Activated CD4-positive, alpha-beta memory T cell treated with anti-CD3 and anti-CD28 coated beads, Interleukin-2, amount 10 ng/mL, durations not matched to agents 7 days and 5 days (primary cell): Measurements from ENCODE around the gene SYT12. TPM values are rescaled to one million over a fixed set of nuclear protein-coding genes. Genes with fewer than 3 reads are reported as not detected.
"Not testable (repeated sequence)": the region's sequence is repeated elsewhere in the genome, so short reads cannot be mapped to it uniquely, and the experiment has no call there.

Source experiments
- CTCF ChIA-PET: fragments of 350-600 bp; sonication (Branson Sonifier 250); formaldehyde crosslinking; loops from one replicate; lab custom pipeline; 2021; ENCODE audit warnings: antibody characterized with exemption, inconsistent platforms; lab: Charles Lee
- POLR2A ChIA-PET: fragments of 350-600 bp; sonication (Branson Sonifier 250); formaldehyde crosslinking; loops from one replicate; lab custom pipeline; 2021; ENCODE audit warnings: antibody characterized with exemption; lab: Charles Lee
- DNase-seq: peaks from one replicate; pipeline ENCODE4 v3.0.0-alpha.2; 2020
- H3K27ac Mint-ChIP-seq: one replicate; pipeline ENCODE4 v1.8.0; 2021; ENCODE audit warnings: mild to moderate bottlenecking, mixed read lengths
- H3K27me3 Mint-ChIP-seq: one replicate; pipeline ENCODE4 v1.8.0; 2021; ENCODE audit warnings: mixed read lengths
- H3K36me3 Mint-ChIP-seq: one replicate; pipeline ENCODE4 v1.8.0; 2021; ENCODE audit warnings: low read depth, mixed read lengths
- H3K4me1 Mint-ChIP-seq: one replicate; pipeline ENCODE4 v1.8.0; 2021; ENCODE audit warnings: mixed read lengths
- H3K4me3 Mint-ChIP-seq: one replicate; pipeline ENCODE4 v1.8.0; 2021; ENCODE audit warnings: mild to moderate bottlenecking, mixed read lengths
- H3K9me3 Mint-ChIP-seq: one replicate; pipeline ENCODE4 v1.8.0; 2021; ENCODE audit warnings: mixed read lengths
- total RNA-seq, 2 experiments: library from RNA; stranded (reverse); gene quantifications; one replicate each; pipeline ENCODE4 v1.2.3, GENCODE V29; 2021

The SYT12 gene
- total RNA-seq, 2 experiments from 2014 or later: not detected

DNA sequence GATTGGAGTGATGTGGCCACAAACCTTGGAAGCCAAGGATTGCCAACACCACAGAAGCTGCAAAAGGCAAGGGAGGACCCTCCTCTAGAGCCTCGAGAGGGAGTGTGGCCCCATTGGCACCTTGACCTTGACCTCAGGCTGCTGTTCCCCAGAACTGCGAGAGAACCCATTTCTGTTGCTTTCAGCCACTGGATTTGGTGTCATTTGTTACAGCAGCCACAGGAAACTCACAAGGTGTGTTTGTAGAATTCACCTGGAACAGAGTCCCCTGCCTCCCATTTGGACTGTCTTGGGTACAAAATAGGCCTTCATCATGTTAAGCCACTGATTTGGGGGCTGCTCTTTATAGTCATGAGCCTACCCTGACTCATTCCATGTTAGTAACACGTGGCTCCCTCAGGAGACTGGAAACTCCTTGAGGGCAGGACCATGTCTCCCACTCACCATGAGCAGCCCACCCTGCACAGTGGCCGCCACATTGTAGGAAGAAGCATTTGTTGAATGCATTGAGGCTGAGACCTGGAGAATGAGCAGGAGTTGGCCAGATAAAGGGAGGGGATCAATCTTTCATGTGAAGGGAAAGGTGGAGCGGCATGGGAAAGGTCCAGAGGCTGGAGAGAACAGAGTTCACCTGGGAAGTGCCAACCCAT is 39.5 kb upstream of the SYT12 start:
- Mint-ChIP-seq H3K36me3 (no peaks in the 10 kb centered on the region), H3K4me1 (peaks cover 4% of the 10 kb centered on the region), H3K27me3 (peaks cover 6% of the 10 kb centered on the region), H3K9me3 (no peaks in the 10 kb centered on the region), H3K4me3 (no peak overlapping the region), H3K27ac (no peak overlapping the region)
- ChIA-PET CTCF (no interaction called here), POLR2A (no interaction called here)
- no peak for DNase-seq

DNA sequence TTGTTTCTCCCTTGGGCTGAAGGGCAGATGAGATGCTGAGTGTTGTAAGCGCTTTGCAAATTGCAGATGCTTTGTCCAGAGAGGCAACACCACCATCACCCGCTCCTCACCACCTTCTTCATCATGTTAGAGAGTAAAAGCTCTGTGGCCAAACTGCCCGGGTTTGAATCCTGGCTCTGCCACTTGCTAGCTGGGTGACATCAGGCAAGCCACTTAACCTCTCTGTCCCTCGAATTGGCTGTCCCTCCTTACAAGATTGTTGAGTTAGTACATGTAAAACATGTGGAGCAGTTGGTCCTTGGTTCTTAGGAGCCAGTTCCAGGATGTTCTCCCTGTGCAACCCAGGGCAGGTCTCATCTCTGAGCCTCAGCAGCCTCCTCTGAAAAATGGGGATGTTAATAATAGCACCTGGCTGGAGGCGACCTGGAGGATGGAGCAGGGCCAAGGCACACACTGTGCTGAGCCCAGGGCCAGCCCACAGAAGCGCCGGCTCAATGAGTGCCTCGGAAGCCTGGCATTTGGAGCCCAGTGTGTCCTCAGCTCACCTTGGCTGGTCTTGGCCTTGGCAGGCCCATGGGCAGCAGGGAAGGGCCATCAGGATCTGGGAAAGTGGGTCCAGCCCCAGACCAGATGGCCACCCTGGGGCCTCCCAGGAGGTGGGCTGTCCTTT is 37.3 kb upstream of the SYT12 start:
- DNase-seq: no peak
- Mint-ChIP-seq H3K36me3 (no peaks in the 10 kb centered on the region), H3K4me3 (no peak overlapping the region), H3K27me3 (peaks cover 6% of the 10 kb centered on the region), H3K9me3 (no peaks in the 10 kb centered on the region), H3K27ac (no peak overlapping the region), H3K4me1 (peaks cover 4% of the 10 kb centered on the region)
- CTCF ChIA-PET: no interaction called here
- POLR2A ChIA-PET: no interaction called here

DNA sequence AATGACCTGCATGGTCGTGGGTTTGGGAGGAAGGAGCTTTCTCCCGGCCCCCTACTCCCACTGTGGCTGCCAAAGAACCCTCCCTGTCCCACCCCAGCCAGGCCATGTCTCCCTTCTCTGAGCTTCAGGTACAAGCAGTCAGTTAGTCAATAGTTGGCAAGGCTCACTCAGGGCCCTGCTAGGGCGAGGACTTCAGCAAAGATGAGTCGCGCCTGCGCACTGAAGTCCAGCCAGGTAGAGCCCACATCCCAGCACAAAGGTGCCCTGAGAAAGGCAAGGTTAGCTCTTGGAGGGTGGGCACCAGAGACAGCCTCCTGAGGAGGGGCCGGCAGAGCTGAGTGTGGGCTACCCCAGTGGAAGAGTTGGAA is 36.8 kb upstream of the SYT12 start:
- Mint-ChIP-seq H3K4me3 (no peak overlapping the region), H3K27ac (no peak overlapping the region), H3K4me1 (peaks cover 4% of the 10 kb centered on the region), H3K36me3 (no peaks in the 10 kb centered on the region), H3K9me3 (no peaks in the 10 kb centered on the region), H3K27me3 (peaks cover 6% of the 10 kb centered on the region)
- CTCF ChIA-PET: no interaction called here
- DNase-seq: no peak
- POLR2A ChIA-PET: no interaction called here

DNA sequence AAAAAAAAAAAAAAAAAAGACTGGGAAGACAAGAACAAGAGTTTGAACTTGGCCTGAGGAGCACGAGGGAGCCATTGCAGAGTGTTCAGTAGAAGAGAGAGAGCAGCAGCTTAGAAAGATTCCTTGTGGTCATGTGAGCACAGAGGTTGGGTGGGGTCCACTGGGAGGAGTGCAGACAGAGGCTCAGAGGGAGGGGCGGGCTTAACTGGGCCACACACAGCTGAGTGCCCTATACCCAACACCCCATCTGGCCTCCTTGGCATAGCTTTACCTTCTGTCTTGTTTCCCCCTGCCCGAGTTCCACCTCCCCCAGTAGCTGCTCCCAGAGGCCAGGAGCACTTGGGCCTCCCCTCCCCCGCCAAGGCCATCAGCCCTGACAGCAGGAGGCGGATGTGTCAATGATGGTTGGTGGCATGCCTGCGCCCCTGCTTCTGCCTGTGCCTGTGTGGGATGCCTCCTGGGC is 35.7 kb upstream of the SYT12 start:
- H3K27ac Mint-ChIP-seq: no peak overlapping the region
- no peak overlapping the region for H3K4me3 Mint-ChIP-seq
- H3K4me1 Mint-ChIP-seq: peaks cover 2% of the 10 kb centered on the region
- peaks cover 11% of the 10 kb centered on the region for H3K27me3 Mint-ChIP-seq
- ChIA-PET POLR2A (no interaction called here), CTCF (no interaction called here)
- no peaks in the 10 kb centered on the region for H3K36me3 Mint-ChIP-seq
- DNase-seq: no peak
- H3K9me3 Mint-ChIP-seq: no peaks in the 10 kb centered on the region

DNA sequence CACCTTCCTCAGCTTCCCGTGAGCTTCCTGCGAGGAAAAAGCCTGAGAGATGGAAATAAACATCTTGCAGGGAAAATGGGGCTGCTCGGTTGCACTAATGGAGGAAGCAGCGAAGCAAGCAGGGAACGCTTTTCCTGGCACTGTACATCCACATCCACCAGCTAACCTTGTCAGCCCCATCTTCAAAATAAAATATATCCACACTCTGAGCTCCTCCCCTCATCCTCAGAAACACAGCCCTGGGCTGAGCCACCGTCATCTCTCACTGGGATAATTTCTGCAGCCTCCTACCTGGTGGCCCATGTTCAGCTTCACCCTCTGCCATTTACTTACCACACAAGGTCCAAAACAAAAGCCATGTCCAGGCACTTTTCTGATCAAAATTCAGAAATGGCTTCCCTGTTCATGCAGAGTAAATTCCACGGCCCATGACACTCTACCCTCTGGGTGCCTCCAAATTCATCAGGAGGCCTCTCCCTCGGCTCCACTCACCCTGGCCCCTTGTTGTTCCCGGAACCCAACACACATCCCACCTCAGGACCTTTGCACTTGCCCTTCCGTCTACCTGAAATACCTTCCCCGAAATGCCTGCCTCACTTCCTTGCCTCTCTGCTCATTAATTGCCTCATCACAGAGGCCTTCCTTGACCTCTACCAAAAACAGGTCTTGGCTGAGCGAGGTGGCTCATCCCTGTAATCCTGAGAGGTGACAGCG is 34.9 kb upstream of the SYT12 start:
- Mint-ChIP-seq H3K27ac (no peak overlapping the region), H3K4me1 (peaks cover 2% of the 10 kb centered on the region), H3K36me3 (no peaks in the 10 kb centered on the region), H3K27me3 (peaks cover 6% of the 10 kb centered on the region), H3K4me3 (no peak overlapping the region), H3K9me3 (no peaks in the 10 kb centered on the region)
- no peak for DNase-seq
- ChIA-PET POLR2A (no interaction called here), CTCF (no interaction called here)

DNA sequence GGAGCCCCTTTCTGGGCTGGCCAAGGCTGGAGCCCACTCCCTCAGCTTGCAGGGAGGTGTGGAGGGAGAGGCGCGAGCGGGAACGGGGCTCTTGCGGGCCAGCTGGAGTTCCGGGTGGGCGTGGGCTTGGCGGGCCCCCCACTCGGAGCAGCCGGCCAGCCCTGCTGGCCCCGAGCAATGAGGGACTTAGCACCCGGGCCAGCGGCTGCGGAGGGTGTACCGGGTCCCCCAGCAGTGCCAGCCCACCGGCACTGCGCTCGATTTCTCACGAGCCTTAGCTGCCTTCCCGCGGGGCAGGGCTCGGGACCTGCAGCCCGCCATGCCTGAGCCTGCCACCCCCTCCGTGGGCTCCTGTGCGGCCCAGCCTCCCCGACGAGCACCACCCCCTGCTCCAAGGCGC is 34.2 kb upstream of the SYT12 start:
- CTCF ChIA-PET, H3K27ac Mint-ChIP-seq, H3K4me3 Mint-ChIP-seq, H3K27me3 Mint-ChIP-seq, POLR2A ChIA-PET, H3K4me1 Mint-ChIP-seq, H3K36me3 Mint-ChIP-seq, H3K9me3 Mint-ChIP-seq, DNase-seq: not testable (repeated sequence)

DNA sequence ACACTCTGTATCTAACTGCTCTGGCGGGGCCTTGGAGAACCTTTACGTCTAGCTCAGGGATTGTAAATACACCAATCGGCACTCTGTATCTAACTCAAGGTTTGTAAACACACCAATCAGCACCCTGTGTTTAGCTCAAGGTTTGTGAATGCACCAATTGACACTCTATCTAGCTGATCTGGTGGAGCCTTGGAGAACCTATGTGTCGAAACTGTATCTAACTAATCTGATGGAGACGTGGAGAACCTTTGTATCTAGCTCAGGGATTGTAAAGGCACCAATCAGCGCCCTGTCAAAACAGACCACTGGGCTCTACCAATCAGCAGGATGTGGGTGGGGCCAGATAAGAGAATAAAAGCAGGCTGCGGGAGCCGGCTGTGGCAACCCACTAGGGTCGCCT is 33.6 kb upstream of the SYT12 start:
- H3K4me1 Mint-ChIP-seq, H3K4me3 Mint-ChIP-seq, POLR2A ChIA-PET, H3K36me3 Mint-ChIP-seq, DNase-seq, H3K27me3 Mint-ChIP-seq, CTCF ChIA-PET, H3K9me3 Mint-ChIP-seq, H3K27ac Mint-ChIP-seq: not testable (repeated sequence)

DNA sequence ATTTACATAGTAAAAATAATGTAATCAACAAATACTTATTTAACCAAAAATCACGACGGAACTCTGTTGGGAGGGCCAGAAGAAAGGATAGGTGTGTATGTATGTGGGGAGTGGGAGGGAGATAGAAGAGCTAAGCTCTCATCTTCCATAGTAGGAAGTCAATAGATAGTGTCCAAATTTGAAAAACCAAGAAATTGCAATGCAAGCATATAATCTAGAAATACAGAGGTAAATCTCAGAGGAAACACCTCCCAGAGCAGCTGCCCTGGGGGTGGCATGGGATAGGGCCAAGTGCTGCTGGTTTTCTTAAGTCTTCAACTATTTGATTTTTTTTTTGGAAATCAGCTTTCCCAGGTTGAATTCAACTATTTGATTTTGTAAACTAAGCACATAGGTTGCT is 30.9 kb upstream of the SYT12 start:
- H3K36me3 Mint-ChIP-seq: no peaks in the 10 kb centered on the region
- ChIA-PET CTCF (no interaction called here), POLR2A (no interaction called here)
- H3K4me3 Mint-ChIP-seq: no peak overlapping the region
- no peaks in the 10 kb centered on the region for H3K9me3 Mint-ChIP-seq
- H3K27ac Mint-ChIP-seq: no peak overlapping the region
- H3K4me1 Mint-ChIP-seq: peaks cover 2% of the 10 kb centered on the region
- DNase-seq: no peak
- H3K27me3 Mint-ChIP-seq: peaks cover 11% of the 10 kb centered on the region

DNA sequence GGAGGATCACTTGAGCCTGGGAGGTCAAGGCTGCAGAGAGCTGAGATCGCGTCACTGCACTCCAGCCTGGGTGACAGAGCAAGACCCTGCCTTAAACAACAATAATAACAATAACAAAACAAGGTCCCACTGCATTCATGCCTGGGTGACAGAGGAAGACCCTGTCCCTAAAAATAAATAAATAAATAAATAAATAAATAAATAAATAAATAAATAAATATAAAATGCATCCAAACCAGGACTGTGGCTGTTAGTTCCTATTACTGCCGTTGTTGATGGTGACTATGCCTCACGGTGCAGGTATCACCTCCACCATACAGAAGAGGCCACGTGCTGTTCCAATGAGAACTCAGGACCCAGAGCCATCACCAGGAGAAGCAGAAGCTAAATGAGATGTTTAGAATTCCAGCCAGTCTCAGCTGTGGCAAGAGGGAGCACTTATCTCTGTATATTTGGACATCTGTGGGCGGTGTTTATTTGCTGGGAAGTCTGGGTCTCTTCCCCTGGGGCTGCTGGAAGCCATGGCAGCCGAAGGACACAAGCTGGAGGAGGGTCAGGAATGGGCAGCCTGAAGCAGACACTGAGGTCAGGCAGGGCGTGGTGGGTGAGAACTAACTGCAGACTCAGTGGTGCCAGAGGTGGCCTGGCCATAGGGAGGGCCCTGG is 26.2 kb upstream of the SYT12 start:
- Mint-ChIP-seq H3K27ac (no peak overlapping the region), H3K36me3 (no peaks in the 10 kb centered on the region), H3K4me1 (no peaks in the 10 kb centered on the region), H3K9me3 (no peaks in the 10 kb centered on the region), H3K27me3 (peaks cover 15% of the 10 kb centered on the region), H3K4me3 (no peak overlapping the region)
- CTCF ChIA-PET: no interaction called here
- DNase-seq: no peak
- POLR2A ChIA-PET: no interaction called here

DNA sequence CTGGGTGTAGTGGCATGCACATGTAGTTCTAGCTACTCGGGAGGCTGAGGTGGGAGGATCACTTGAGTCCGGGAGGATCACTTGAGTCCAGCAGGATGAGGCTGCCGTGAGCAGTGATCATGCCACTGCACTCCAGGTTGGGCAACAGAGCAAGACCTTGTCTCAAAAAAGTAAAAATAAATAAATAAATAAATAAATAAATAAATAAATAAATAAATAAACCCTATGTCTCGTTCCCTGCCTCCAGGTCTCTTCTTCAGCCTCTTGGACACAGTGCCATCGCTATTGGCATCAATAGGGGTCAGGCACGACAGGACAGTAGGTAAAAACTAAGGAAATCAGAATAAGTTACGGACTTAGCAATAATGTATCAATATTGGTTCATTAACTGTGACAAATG is 23.4 kb upstream of the SYT12 start:
- no peaks in the 10 kb centered on the region for H3K36me3 Mint-ChIP-seq
- POLR2A ChIA-PET: no interaction called here
- no peak for DNase-seq
- CTCF ChIA-PET: no interaction called here
- H3K4me1 Mint-ChIP-seq: no peaks in the 10 kb centered on the region
- H3K27ac Mint-ChIP-seq: no peak overlapping the region
- H3K9me3 Mint-ChIP-seq: no peaks in the 10 kb centered on the region
- peaks cover 7% of the 10 kb centered on the region for H3K27me3 Mint-ChIP-seq
- no peak overlapping the region for H3K4me3 Mint-ChIP-seq

DNA sequence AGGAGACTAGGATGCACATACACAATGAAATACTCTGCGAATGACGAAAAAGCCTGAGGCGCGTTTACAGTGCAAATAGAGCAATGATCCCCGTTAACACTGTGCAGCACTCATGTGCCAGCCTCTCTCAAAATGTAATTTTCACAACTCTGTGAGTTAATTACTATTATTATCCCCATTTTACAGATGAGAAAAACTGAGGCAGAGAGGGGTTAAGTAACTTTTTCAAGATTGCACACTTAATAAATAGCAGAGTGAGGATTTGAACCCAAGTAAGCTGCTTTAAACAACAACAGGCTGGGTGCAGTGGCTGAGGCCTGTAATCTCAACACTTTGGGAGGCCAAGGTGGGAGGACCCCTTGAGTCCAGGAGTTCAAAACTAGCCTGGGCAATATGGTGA is 21.6 kb upstream of the SYT12 start:
- Mint-ChIP-seq H3K4me3 (no peak overlapping the region), H3K9me3 (no peaks in the 10 kb centered on the region), H3K36me3 (no peaks in the 10 kb centered on the region), H3K4me1 (no peaks in the 10 kb centered on the region), H3K27me3 (peaks cover 7% of the 10 kb centered on the region), H3K27ac (no peak overlapping the region)
- POLR2A ChIA-PET: no interaction called here
- CTCF ChIA-PET: no interaction called here
- DNase-seq: no peak

DNA sequence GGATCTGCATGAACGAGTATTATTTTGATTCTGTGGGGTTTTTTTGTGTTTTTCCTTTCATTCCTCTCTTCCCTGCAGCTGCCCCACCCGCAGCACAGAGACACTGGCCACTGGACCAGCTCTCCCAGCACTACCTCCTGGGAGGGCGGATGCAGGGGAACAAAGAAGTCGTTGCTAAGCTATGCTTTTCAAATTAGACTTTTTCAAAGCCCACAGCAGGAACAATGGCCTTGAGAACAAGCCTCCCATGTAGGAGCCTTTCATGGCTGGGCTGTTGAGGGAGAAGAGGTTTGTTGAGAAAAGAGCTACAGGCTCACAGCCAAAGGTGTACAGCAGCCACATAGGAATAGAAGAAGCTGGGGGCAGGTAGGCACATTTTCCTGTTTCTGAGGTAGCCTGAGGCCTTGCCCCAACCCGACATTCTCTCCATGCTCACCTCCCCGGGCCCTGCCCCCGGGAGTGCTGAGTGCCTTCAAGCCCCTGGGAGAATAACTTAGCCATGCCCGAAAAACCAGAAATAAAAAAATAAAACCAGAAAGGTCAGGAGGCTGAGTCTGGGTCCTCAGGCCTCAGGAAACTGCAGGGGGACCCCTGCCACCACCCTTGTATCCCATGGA is 20.5 kb upstream of the SYT12 start:
- Mint-ChIP-seq H3K9me3 (no peaks in the 10 kb centered on the region), H3K27ac (no peak overlapping the region), H3K4me3 (no peak overlapping the region), H3K36me3 (no peaks in the 10 kb centered on the region), H3K4me1 (no peaks in the 10 kb centered on the region), H3K27me3 (peaks cover 4% of the 10 kb centered on the region)
- POLR2A ChIA-PET: interaction anchor here (0.6 kb wide), 1 partner anchor 340 kb away, joined by 3 read pairs; no protein-coding TSS in a partner anchor
- no peak for DNase-seq
- CTCF ChIA-PET: no interaction called here

DNA sequence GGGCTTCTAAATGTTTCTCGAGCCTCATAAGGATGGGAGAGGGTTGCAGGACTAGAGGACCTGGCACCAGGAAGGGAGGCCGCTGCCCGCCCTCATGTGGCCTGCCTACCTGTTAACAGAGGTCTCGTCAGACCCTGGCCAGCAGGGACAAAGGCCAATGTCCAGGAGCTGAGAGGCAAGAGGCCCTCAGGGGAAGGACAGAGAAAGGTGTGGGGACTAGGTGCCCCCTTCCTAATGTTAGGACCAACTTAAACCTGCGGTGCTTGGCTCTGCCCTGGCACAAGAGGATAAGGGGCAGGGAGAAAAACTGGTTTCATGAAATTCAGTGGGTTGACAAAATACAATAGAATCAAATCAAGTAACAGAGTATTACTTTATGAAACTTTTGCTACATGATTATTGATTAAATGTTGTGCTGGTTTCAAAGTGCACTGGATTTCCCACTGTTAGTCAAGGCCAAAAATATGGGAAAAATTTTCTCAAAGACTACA is 20.0 kb upstream of the SYT12 start:
- Mint-ChIP-seq H3K27me3 (peaks cover 4% of the 10 kb centered on the region), H3K4me1 (no peaks in the 10 kb centered on the region), H3K27ac (no peak overlapping the region), H3K4me3 (no peak overlapping the region), H3K9me3 (no peaks in the 10 kb centered on the region), H3K36me3 (no peaks in the 10 kb centered on the region)
- no peak for DNase-seq
- POLR2A ChIA-PET: interaction anchor here (0.6 kb wide), 1 partner anchor 340 kb away, joined by 3 read pairs; no protein-coding TSS in a partner anchor
- CTCF ChIA-PET: no interaction called here
